Measurements from ENCODE around the gene ACY1. TPM values are rescaled to one million over a fixed set of nuclear protein-coding genes. Genes with fewer than 3 reads are reported as not detected.

The ACY1 gene
- total RNA-seq, 2 experiments from 2014 or later: 4.9 TPM

- H3K4me3 ChIP-seq (ENCODE audit: low read length): peak within 1 kb of the TSS; percentile 65
- H3K9me3 ChIP-seq (ENCODE audit: control insufficient read depth in 1 of 2, insufficient read depth in 1 of 2, low read length in 2 of 2): no peaks in the 10 kb centered on the region
- intact Hi-C loops (cut with DNase I, micrococcal nuclease): no loop called here
- Mint-ChIP-seq H3K36me3 (ENCODE audit: low read depth) (no peaks in the 10 kb centered on the region), H3K27me3 (no peaks in the 10 kb centered on the region), H3K27ac (peak within 1 kb of the TSS; percentile 62), H3K4me3 (peak within 1 kb of the TSS; percentile 91), H3K9me3 (no peaks in the 10 kb centered on the region), H3K4me1 (ENCODE audit: low read depth) (peaks cover 40% of the 10 kb centered on the region)
- H3K27ac ChIP-seq (ENCODE audit: low read depth in 1 of 2, low read length in 2 of 2): peak within 1 kb of the TSS; percentile 38 to 44
- H3K27me3 ChIP-seq (ENCODE audit: control insufficient read depth in 1 of 2, insufficient read depth in 2 of 2, low read length in 2 of 2): peaks cover 0 to 2% of the 10 kb centered on the region in 2 experiments
- TF ChIP-seq CTCF (IDR thresholded peaks at IDR 0.05): no peak
- no peaks in the 10 kb centered on the region for H3K36me3 ChIP-seq (ENCODE audit: insufficient read depth, low read length)
- CTCF ChIA-PET: no interaction called here
- DNase-seq (peak in 7 of 14 experiments; percentile 40 to 69 (median 53)), ATAC-seq (ENCODE audit: poor library complexity) (peak; percentile 76)
- H3K4me1 ChIP-seq (ENCODE audit: insufficient read depth, low read length): peaks cover 33% of the 10 kb centered on the region
- POLR2A ChIA-PET: interaction anchor here (1.5 to 4.2 kb wide), 4 partner anchors 10 to 187 kb away, joined by 3 to 24 read pairs (median 9); partner anchors contain the start of genes ACY1, PARP3, POC1A and RRP9
These were observed 15.8 kb upstream of the ACY1 start, which contains the start of gene PCBP4 for GRCh38 chr3:51967384-51968169. TSS of gene PCBP4 (minus strand) at chr3:51967454. CDS start at chr3:51961240, 6,214 bp downstream.

GRCh38 chr3:51968170-51968775 lies 15.1 kb upstream of the ACY1 start:
- Histone ChIP-seq H3K4me1 (ENCODE audit: insufficient read depth, low read length) (peaks cover 40% of the 10 kb centered on the region), H3K27me3 (ENCODE audit: control insufficient read depth in 1 of 2, insufficient read depth in 2 of 2, low read length in 2 of 2) (peaks cover 0 to 2% of the 10 kb centered on the region in 2 experiments), H3K36me3 (ENCODE audit: insufficient read depth, low read length) (no peaks in the 10 kb centered on the region), H3K9me3 (ENCODE audit: control insufficient read depth in 1 of 2, insufficient read depth in 1 of 2, low read length in 2 of 2) (no peaks in the 10 kb centered on the region), H3K27ac (ENCODE audit: low read depth in 1 of 2, low read length in 2 of 2) (peak overlapping the region; percentile 38 to 44), H3K4me3 (ENCODE audit: low read length) (peak overlapping the region; percentile 55)
- Mint-ChIP-seq H3K9me3 (no peaks in the 10 kb centered on the region), H3K27me3 (no peaks in the 10 kb centered on the region), H3K4me1 (ENCODE audit: low read depth) (peaks cover 40% of the 10 kb centered on the region), H3K36me3 (ENCODE audit: low read depth) (no peaks in the 10 kb centered on the region), H3K4me3 (peak overlapping the region; percentile 91), H3K27ac (peak overlapping the region; percentile 26)
- POLR2A ChIA-PET: interaction anchor here (0.9 to 4.2 kb wide), 4 partner anchors 9 to 28 kb away, joined by 3 to 24 read pairs (median 9); partner anchors contain the start of genes ACY1, PARP3, RPL29 and RRP9
- no peak for DNase-seq
- ATAC-seq (ENCODE audit: poor library complexity): no peak
- intact Hi-C loops (cut with DNase I, micrococcal nuclease): no loop called here
- CTCF ChIA-PET: interaction anchor here (0.8 kb wide), 1 partner anchor 88 kb away, joined by 3 read pairs; no protein-coding TSS in a partner anchor
- TF ChIP-seq CTCF (IDR thresholded peaks at IDR 0.05): no peak

- Histone ChIP-seq H3K9me3 (ENCODE audit: control insufficient read depth in 1 of 2, insufficient read depth in 1 of 2, low read length in 2 of 2) (no peaks in the 10 kb centered on the region), H3K36me3 (ENCODE audit: insufficient read depth, low read length) (no peaks in the 10 kb centered on the region), H3K4me1 (ENCODE audit: insufficient read depth, low read length) (peaks cover 48% of the 10 kb centered on the region), H3K4me3 (ENCODE audit: low read length) (no peak overlapping the region), H3K27me3 (ENCODE audit: control insufficient read depth in 1 of 2, insufficient read depth in 2 of 2, low read length in 2 of 2) (peaks cover 0 to under 1% of the 10 kb centered on the region in 2 experiments), H3K27ac (ENCODE audit: low read depth in 1 of 2, low read length in 2 of 2) (peak overlapping the region in 1 of 2 donors; percentile 4)
- no peaks in the 10 kb centered on the region for H3K27me3 Mint-ChIP-seq
- DNase-seq (no peak), ATAC-seq (ENCODE audit: poor library complexity) (no peak)
- intact Hi-C loops (cut with DNase I, micrococcal nuclease): no loop called here
- ChIA-PET CTCF (interaction anchor here (0.8 to 1.1 kb wide), 2 partner anchors 14 to 87 kb away, joined by 3 read pairs; no protein-coding TSS in a partner anchor), POLR2A (interaction anchor here (0.9 to 4.2 kb wide), 4 partner anchors 13 to 27 kb away, joined by 5 to 24 read pairs (median 6); partner anchors contain the start of genes ACY1, PARP3, RPL29 and RRP9)
- H3K4me1 Mint-ChIP-seq (ENCODE audit: low read depth): peaks cover 47% of the 10 kb centered on the region
- H3K36me3 Mint-ChIP-seq (ENCODE audit: low read depth): peaks cover 7% of the 10 kb centered on the region
- TF ChIP-seq CTCF (IDR thresholded peaks at IDR 0.05): no peak
- H3K4me3 Mint-ChIP-seq: peak overlapping the region; percentile 91
- no peaks in the 10 kb centered on the region for H3K9me3 Mint-ChIP-seq
- H3K27ac Mint-ChIP-seq: peak overlapping the region; percentile 26
These were observed 14.3 kb upstream of the ACY1 start for GRCh38 chr3:51968883-51969678.
